DOHH2 (cell line): ENCODE results near the gene DES.

Experiments
- H3F3A ChIP-seq: fragments of 200-600 bp; sonication (generic), shearing (Covaris generic); 2 replicates; pipeline ENCODE4 v1.6.0; 2016; ENCODE audit warnings: antibody characterized with exemption, mild to moderate bottlenecking; ENCODE audit not compliant: control insufficient read depth, insufficient read depth
- H3K27ac ChIP-seq: fragments of 200-600 bp; sonication (generic); 2 replicates; pipeline ENCODE4 v1.5.1; 2014; ENCODE audit warnings: low read depth, mild to moderate bottlenecking, low read length, moderate library complexity
- H3K27me3 ChIP-seq: fragments of 200-600 bp; sonication (generic); 2 replicates; pipeline ENCODE4 v1.6.1; 2014; ENCODE audit warnings: mild to moderate bottlenecking, low read length, mixed read lengths; ENCODE audit not compliant: control insufficient read depth
- H3K36me3 ChIP-seq: fragments of 200-600 bp; sonication (generic); 2 replicates; pipeline ENCODE4 v1.6.1; 2014; ENCODE audit warnings: mild to moderate bottlenecking, low read length, moderate library complexity, mixed read lengths; ENCODE audit not compliant: control insufficient read depth
- H3K4me1 ChIP-seq: fragments of 200-600 bp; sonication (generic); 2 replicates; pipeline ENCODE4 v1.6.1; 2014; ENCODE audit warnings: mild to moderate bottlenecking, low read length, mixed read lengths; ENCODE audit not compliant: control insufficient read depth
- H3K4me2 ChIP-seq: fragments of 200-600 bp; sonication (generic); 2 replicates; pipeline ENCODE4 v1.6.0; 2014; ENCODE audit warnings: mild to moderate bottlenecking, low read length, moderate library complexity
- H3K4me3 ChIP-seq: fragments of 200-600 bp; sonication (generic); 2 replicates; pipeline ENCODE4 v1.5.1; 2014; ENCODE audit warnings: mild to moderate bottlenecking, low read length, mixed read lengths
- H3K79me2 ChIP-seq: fragments of 200-600 bp; sonication (generic); 2 replicates; pipeline ENCODE4 v1.6.1; 2014; ENCODE audit warnings: mild to moderate bottlenecking, low read length, mixed read lengths; ENCODE audit not compliant: control insufficient read depth
- H3K9me2 ChIP-seq: fragments of 200-600 bp; sonication (generic); replicated peaks from 2 replicates; pipeline ENCODE4 v1.6.1; 2014; ENCODE audit warnings: mild to moderate bottlenecking, low read length, mixed read lengths; ENCODE audit not compliant: control insufficient read depth
- H3K9me3 ChIP-seq: fragments of 200-600 bp; sonication (generic); 2 replicates; pipeline ENCODE4 v1.6.1; 2014; ENCODE audit warnings: antibody characterized with exemption, low read length, mixed read lengths; ENCODE audit not compliant: control insufficient read depth, insufficient read depth
- H4K20me1 ChIP-seq: fragments of 200-600 bp; sonication (generic); 2 replicates; pipeline ENCODE4 v1.6.0; 2014; ENCODE audit warnings: low read depth, mild to moderate bottlenecking, antibody characterized with exemption, low read length, moderate library complexity; ENCODE audit not compliant: control insufficient read depth, insufficient read depth
- EZH2phosphoT487 ChIP-seq: fragments of 200-600 bp; sonication (generic); IDR thresholded peaks from 2 replicates; pipeline ENCODE4 v1.6.1; 2017; ENCODE audit warnings: borderline replicate concordance, mild to moderate bottlenecking, antibody characterized with exemption, low read length, moderate library complexity, mixed read lengths
- TF ChIP-seq, protein P1 (sequence below): fragments of 200-600 bp; sonication (generic); IDR thresholded peaks from one replicate; pipeline ENCODE4 v1.5.1; 2014; ENCODE audit warnings: antibody characterized with exemption, mild to moderate bottlenecking, low read depth, low read length; ENCODE audit not compliant: poor library complexity, severe bottlenecking

DES gene

DNA sequence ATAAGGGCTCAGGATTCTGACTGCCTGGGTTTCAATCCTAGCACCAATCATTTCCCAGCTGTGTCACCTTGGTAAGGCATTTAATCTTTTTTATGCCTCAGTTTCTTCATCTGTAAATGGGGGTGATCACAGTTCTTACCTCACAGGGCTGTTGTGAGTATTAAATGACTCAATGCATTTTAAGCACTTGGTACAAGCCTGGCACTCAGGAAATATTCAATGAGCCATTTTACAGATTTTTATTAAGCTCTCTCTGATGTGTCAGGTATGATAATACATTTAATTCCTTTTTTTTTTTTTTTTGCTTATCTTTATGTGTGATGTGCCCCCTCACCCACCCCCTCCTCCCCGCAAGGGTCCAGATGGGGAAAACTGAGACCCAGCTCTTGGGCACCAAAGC lies 28.5 kb downstream of the DES start:
- Histone ChIP-seq H3K79me2 (no peaks in the 10 kb centered on the region), H3K27me3 (peaks cover 25% of the 10 kb centered on the region), H3K27ac (no peak overlapping the region), H3K4me3 (no peak overlapping the region), H4K20me1 (no peaks in the 10 kb centered on the region), H3F3A (no peaks in the 10 kb centered on the region), H3K4me2 (no peak overlapping the region), H3K9me3 (no peaks in the 10 kb centered on the region), H3K36me3 (no peaks in the 10 kb centered on the region), H3K4me1 (peaks cover 7% of the 10 kb centered on the region), H3K9me2 (no peaks in the 10 kb centered on the region)
- TF ChIP-seq, protein P1, sequence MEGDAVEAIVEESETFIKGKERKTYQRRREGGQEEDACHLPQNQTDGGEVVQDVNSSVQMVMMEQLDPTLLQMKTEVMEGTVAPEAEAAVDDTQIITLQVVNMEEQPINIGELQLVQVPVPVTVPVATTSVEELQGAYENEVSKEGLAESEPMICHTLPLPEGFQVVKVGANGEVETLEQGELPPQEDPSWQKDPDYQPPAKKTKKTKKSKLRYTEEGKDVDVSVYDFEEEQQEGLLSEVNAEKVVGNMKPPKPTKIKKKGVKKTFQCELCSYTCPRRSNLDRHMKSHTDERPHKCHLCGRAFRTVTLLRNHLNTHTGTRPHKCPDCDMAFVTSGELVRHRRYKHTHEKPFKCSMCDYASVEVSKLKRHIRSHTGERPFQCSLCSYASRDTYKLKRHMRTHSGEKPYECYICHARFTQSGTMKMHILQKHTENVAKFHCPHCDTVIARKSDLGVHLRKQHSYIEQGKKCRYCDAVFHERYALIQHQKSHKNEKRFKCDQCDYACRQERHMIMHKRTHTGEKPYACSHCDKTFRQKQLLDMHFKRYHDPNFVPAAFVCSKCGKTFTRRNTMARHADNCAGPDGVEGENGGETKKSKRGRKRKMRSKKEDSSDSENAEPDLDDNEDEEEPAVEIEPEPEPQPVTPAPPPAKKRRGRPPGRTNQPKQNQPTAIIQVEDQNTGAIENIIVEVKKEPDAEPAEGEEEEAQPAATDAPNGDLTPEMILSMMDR: no peak
- TF ChIP-seq EZH2phosphoT487: no peak

DNA sequence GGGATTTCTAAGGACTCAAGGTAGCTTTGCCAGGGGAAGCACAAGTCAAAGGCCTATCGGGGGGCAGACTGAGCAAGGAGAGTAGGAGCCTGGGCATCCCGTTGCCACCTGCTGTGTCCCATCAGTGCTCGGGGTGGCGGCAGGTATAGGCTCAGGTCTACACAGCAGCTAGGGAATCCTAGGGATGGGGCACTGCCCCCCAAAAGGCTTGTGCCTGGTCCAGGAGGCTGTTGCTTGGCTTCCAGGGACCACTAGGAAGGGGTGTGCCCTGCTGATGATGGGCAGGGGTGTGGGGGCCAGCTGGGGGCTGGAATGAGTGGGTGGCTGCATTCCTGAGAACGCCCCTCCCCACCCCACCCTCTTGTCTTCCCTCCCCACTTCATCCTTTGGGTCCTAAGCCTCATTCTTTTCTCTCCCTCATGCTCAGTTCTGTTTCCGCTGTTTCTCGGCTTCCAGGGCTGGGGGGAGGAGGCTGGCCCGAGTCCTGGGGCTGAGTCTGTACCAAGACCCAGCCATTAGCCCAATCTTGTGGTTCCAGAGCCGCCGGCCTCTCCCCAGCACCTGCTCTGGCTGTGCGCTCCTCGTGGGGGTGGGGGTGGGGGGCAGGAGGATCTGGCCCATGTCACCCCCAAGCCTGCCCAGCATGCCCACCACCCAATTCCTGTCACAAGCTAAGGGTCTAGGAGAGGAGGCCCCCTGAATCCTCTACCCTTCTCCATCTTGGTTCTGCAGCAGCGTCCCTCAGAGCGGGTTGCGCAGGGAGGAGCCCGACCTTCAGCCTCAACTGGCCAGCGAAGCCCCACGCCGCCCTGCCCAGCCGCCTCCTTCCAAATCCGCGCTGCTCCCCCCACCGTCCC lies 29.3 kb downstream of the DES start:
- H3K4me3 ChIP-seq: no peak overlapping the region
- H3K27ac ChIP-seq: no peak overlapping the region
- TF ChIP-seq EZH2phosphoT487: no peak
- TF ChIP-seq, protein P1: no peak
- H3K27me3 ChIP-seq: peaks cover 22% of the 10 kb centered on the region
- H3K9me3 ChIP-seq: no peaks in the 10 kb centered on the region
- no peaks in the 10 kb centered on the region for H4K20me1 ChIP-seq
- no peaks in the 10 kb centered on the region for H3K79me2 ChIP-seq
- H3K36me3 ChIP-seq: no peaks in the 10 kb centered on the region
- H3F3A ChIP-seq: no peaks in the 10 kb centered on the region
- no peak overlapping the region for H3K4me2 ChIP-seq
- no peaks in the 10 kb centered on the region for H3K9me2 ChIP-seq
- peaks cover 7% of the 10 kb centered on the region for H3K4me1 ChIP-seq

DNA sequence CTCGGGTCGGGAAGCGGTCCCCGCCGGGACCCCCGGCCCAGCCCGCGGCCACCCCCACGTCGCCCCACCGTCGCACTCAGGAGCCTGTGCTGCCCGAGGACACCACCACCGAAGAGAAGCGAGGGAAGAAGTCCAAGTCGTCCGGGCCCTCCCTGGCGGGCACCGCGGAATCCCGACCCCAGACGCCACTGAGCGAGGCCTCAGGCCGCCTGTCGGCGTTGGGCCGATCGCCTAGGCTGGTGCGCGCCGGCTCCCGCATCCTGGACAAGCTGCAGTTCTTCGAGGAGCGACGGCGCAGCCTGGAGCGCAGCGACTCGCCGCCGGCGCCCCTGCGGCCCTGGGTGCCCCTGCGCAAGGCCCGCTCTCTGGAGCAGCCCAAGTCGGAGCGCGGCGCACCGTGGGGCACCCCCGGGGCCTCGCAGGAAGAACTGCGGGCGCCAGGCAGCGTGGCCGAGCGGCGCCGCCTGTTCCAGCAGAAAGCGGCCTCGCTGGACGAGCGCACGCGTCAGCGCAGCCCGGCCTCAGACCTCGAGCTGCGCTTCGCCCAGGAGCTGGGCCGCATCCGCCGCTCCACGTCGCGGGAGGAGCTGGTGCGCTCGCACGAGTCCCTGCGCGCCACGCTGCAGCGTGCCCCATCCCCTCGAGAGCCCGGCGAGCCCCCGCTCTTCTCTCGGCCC lies 30.1 kb downstream of the DES start:
- Histone ChIP-seq H3K36me3 (no peaks in the 10 kb centered on the region), H3F3A (no peaks in the 10 kb centered on the region), H3K4me1 (peaks cover 7% of the 10 kb centered on the region), H3K27me3 (peaks cover 18% of the 10 kb centered on the region), H3K4me2 (no peak overlapping the region), H3K79me2 (no peaks in the 10 kb centered on the region), H3K27ac (no peak overlapping the region), H3K9me2 (no peaks in the 10 kb centered on the region), H4K20me1 (no peaks in the 10 kb centered on the region), H3K4me3 (no peak overlapping the region), H3K9me3 (no peaks in the 10 kb centered on the region)
- TF ChIP-seq EZH2phosphoT487: no peak
- TF ChIP-seq, protein P1: no peak
